Fibroblast of mammary gland (primary cell): ENCODE measurements around the gene TNNI3K.

Experiments used
- DNase-seq: peaks from one replicate; pipeline ENCODE4 v3.0.0-alpha.2; 2010; ENCODE audit warnings: low read depth
- H3K4me3 ChIP-seq: 2 replicates; pipeline ENCODE4 v1.5.1; 2011; ENCODE audit warnings: low read depth, mild to moderate bottlenecking, low read length, moderate library complexity; ENCODE audit not compliant: control insufficient read depth
- TF ChIP-seq, protein P1 (sequence below): conservative IDR thresholded peaks from 2 replicates; pipeline ENCODE4 v1.5.1; 2011; ENCODE audit warnings: low read depth, low read length, inconsistent platforms; ENCODE audit not compliant: control insufficient read depth, insufficient read depth

TNNI3K gene

DNA sequence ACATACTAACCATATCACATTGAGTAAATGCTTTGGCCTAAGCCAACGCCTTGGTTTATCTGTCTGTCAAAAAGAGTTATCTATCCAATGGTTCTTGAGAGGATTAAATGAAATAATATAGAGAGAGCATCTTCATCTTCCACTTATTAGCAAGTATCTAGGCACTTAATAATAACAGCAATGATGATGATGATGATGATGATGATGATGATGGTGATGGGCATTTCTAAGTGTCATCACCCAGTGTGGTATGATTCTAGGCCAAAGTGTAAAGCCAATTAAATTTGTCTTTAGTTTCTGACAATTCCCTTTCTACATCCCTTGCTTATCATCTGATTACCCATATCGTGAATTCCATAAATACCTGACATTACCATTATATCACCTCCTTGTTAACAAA is 342.9 kb downstream of the TNNI3K start:
- H3K4me3 ChIP-seq: no peak overlapping the region
- DNase-seq: no peak
- TF ChIP-seq, protein P1, sequence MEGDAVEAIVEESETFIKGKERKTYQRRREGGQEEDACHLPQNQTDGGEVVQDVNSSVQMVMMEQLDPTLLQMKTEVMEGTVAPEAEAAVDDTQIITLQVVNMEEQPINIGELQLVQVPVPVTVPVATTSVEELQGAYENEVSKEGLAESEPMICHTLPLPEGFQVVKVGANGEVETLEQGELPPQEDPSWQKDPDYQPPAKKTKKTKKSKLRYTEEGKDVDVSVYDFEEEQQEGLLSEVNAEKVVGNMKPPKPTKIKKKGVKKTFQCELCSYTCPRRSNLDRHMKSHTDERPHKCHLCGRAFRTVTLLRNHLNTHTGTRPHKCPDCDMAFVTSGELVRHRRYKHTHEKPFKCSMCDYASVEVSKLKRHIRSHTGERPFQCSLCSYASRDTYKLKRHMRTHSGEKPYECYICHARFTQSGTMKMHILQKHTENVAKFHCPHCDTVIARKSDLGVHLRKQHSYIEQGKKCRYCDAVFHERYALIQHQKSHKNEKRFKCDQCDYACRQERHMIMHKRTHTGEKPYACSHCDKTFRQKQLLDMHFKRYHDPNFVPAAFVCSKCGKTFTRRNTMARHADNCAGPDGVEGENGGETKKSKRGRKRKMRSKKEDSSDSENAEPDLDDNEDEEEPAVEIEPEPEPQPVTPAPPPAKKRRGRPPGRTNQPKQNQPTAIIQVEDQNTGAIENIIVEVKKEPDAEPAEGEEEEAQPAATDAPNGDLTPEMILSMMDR: no peak

DNA sequence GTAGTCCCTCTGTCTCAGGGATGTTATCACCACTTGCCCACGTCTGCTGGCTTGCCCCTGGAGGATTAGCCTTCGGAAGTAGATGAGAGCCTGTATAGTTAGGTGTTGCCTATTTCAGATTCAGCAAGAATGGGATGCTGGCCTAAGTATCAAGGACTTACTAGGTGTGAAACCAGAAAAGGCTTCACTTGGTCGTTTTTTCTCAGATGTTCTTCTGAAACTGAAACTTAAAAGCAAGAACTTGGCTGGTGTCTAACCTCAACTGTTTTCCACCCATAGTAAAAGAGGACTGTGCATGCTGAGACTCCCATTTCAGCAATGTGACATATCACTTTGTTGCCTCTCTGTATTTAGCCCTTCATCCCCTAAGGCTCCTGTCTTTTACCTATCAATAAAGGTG is 344.2 kb downstream of the TNNI3K start:
- TF ChIP-seq, protein P1: no peak
- H3K4me3 ChIP-seq: no peak overlapping the region
- DNase-seq: no peak

DNA sequence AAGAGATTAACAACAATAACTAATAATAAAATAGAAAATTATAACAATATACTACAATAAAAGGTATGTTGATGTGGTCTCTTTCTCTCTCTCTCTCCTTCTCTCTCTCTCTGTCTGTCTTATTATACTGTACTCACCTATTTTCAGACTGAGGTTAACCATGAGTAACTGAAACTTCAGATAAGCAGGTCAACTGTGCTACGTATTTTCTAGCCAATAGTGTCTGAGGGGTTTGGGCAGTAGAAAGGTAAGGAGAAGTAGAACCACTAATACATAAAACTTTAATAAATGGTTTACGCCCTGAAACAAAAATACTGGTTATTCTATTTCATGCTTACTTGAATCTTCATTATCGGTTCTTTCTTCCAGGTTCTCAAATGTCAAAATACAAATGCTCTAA is 348.2 kb downstream of the TNNI3K start:
- TF ChIP-seq, protein P1: no peak
- DNase-seq: no peak
- H3K4me3 ChIP-seq: no peak overlapping the region

DNA sequence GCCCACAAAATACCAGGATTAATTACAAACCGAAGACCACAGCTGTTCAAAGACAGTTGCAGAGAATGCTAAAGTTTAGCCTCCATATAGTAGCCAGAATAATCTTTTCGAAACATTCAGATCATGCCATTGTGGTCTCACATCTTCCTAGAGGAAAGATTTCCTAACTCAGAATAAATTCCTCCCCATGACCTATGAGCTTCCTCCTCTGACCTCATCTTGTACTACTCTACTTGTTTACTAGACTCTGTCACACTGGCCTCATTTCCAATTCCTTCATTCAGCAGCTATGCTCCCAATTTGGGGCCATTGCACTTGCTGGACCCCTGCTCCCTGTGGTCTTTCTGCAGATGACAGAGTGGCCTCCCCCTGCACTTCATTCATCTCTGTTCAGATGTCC is 349.0 kb downstream of the TNNI3K start:
- DNase-seq: peak; percentile 4
- TF ChIP-seq, protein P1: no peak
- no peak overlapping the region for H3K4me3 ChIP-seq

DNA sequence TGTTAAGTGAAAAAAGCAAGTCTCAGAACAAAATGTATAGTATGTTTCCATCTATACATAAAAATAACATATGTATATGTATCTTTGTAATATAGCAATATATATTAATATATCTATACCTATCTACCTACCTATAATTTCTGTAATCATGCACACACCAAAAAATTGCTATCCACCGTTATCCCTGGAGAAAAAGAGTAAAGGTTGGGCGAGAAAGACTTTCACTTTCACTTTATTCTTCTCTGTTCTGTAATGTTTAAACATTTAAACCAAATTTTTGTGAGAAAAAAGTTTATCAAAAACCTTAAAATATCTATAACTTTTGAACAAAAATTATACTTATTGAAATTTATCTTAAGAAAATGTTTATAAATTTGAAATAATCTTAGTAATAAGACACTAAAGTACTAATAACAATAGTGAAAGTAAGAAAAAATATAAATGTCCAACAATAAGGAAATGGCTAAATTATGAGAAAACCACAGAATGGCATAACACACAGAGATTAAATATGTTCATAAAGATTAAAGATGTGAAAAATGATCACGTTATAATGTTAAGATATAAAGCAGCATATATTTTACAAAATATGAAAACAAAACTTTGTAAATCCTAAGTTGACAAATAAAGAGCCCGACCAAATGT is 351.2 kb downstream of the TNNI3K start:
- TF ChIP-seq, protein P1: no peak
- H3K4me3 ChIP-seq: no peak overlapping the region
- DNase-seq: no peak

DNA sequence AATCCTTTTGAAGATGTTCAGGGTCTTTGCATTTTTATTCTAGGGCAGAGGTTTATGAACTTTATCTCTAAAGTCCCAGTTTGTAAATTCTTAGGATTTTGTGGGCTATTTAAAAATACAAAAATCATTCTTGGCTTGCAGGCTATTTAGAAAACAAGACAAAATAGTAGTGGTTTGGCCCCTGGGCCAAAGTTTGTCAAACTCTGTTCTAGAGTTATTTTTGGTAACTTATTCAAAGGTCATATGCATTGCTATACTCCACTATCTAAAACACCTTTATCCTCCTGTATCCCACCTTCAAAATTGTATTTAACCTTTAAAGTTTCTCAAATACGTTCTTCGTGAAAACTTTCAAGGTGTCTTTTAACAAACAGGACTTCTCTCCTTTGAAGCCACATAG is 352.7 kb downstream of the TNNI3K start:
- TF ChIP-seq, protein P1: no peak
- H3K4me3 ChIP-seq: no peak overlapping the region
- no peak for DNase-seq

DNA sequence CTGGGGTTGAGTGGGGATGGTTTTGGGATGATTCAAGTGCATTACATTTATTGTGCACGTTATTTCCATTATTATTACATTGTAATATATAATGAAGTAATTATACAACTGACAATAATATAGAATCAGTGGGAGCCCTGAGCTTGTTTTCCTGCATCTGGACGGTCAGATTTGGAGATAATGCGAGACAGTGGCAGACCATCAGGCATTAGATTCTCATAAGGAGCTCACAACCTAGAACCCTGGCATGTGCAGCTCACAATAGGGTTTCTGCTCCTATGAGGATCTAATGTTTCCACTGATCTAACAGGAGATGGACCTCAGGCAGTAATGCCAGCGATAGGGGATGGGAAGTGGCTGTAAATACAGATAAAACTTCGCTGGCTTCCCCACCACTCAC is 355.1 kb downstream of the TNNI3K start:
- TF ChIP-seq, protein P1: no peak
- no peak for DNase-seq
- no peak overlapping the region for H3K4me3 ChIP-seq
